NCI-H128 (cell line): ENCODE data around the gene RPL39.
"Not testable (repeated sequence)": the region's sequence is repeated elsewhere in the genome, so short reads cannot be mapped to it uniquely, and the experiment has no call there.

Source experiments
- DNase-seq: peaks from one replicate; lab custom pipeline; 2025; ENCODE audit not compliant: unreplicated experiment; lab: John Stamatoyannopoulos, UW

The RPL39 gene

GRCh38 chrX:119791437-119792231 is at the start of gene RPL39:
Gene RPL39 (minus strand): TSS chrX:119791630. CDS start chrX:119791576, 54 bp downstream.
- DNase-seq: peak; percentile 78

DNA sequence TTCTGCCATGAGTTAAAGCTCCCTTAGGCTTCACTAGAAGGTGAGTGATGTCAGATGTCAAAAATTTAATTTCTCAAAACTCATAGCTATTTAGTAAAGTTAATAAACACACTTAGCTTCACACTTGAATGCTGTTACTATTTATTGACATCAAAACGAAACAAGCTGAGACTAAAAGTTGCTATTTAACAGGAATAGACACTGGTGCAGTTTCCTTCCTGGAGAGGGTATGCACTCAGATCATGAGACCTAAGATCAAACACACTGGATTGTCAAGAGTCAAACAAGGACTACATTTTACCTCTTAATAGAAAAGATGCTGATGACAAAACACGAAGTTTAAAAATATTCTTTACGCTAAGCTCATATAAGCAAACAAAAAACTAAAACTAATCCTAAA is 42.5 kb upstream of the RPL39 start:
- DNase-seq: no peak

DNA sequence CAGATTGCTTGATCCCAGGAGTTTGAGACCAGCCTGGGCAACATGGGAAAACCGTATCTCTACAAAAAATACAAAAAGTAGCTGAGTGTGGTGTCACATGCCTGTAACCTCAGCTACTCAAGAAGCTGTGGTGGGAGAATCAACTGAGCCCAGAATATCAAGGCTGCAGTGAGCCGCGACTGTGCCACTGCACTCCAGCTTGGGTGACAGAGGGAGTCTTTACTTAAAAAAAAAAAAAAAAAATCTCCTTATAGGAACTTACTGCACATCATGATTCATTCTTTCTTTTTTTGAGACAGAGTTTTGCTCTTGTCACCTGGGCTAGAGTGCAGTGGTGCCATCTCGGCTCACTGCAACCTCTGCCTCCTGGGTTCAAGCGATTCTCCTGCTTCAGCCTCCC is 37.0 kb upstream of the RPL39 start:
- DNase-seq: no peak

- DNase-seq: no peak
Measured at GRCh38 chrX:119826399-119826959, 35.0 kb upstream of the RPL39 start.

DNA sequence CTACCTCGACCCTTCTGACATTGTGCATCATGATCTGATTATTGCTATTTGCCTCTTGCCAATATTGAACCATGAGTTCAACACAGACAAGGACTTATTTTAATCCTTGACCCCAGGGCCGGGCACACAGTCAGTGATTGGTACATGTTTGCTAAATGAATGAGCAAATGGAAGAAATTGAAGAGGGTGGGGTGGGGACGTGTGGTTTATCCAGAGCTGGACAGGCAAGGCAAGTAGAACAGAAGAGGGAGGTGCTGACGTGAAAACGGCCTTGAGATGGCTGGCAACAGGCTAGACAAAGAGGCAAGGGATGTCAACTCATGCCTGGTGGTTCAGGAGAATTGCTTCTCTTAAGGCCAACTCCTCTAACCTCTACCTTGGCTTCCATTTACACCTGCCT is 32.8 kb upstream of the RPL39 start:
- DNase-seq: not testable (repeated sequence)

GRCh38 chrX:119821703-119822102 is 30.3 kb upstream of the RPL39 start:
- not testable (repeated sequence) for DNase-seq

- no peak for DNase-seq
Measured at GRCh38 chrX:119817130-119817690, 25.8 kb upstream of the RPL39 start.

- no peak for DNase-seq
Measured at GRCh38 chrX:119816300-119816699, 24.9 kb upstream of the RPL39 start.

- DNase-seq: no peak
Measured at GRCh38 chrX:119809185-119809666, 17.8 kb upstream of the RPL39 start.

- DNase-seq: not testable (repeated sequence)
Measured at GRCh38 chrX:119808461-119808860, 17.0 kb upstream of the RPL39 start.

DNA sequence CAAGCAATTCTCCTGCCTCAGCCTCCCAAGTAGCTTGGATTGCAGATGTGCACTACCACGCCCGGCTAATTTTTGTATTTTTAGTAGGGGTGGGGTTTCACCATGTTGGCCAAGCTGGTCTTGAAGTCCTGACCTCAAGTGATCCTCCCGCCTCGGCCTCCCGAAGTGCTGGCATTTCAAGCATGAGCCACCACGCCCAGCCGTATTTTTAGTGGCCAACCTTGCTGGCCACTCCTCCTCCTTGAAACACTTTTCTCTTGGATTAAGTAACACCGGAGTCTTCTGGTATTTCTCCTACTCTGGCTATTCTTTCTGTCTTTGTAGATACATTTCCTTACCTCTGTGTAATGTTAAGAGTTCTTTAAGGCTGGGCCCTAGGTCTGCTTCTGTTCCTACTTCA is 11.1 kb upstream of the RPL39 start:
- no peak for DNase-seq

- no peak for DNase-seq
Measured at GRCh38 chrX:119801253-119802221, 10.1 kb upstream of the RPL39 start.

DNA sequence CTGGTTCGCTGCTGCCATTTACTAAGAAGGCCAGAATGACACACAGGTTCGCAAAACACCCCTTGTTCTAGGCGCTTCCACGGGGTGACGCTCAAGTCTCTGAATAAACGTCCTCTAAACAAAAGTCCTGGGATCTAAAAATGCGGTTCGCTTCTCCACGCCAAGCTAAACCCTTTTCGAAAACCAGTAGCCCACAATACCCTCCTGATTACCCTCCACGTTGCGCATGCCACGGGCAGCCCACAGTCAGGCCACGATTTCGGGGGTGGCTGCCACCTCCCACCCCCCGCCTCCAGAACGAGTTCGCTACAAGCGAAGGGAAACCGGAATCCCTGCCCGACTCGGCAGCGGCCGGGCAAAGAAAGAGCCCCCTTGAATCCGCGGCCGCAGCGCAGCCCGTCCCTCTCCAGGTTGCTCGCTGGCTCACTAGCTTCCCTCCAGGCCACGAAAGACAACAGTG is 423 bp downstream of the RPL39 start:
- no peak for DNase-seq

GRCh38 chrX:119784747-119785446 is 6.5 kb downstream of the RPL39 start:
- DNase-seq: no peak

DNA sequence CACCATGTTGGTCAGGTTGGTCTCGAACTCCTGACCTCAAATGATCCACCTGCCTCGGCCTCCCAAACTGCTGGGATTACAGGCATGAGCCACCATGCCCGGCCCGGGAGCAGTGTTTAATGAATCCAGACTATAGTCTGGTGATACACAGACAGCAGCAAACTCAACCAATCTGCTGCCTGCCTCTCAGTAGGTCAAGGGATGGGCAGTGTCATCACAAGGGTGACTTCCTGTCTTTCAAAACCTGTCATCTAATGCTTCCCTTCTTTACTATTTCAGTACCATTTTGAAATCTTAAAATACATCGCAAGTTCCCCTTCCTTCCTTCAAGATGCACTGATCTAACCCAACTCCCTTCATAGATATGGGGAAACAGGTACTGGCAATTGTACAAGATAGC is 8.4 kb downstream of the RPL39 start:
- no peak for DNase-seq

DNA sequence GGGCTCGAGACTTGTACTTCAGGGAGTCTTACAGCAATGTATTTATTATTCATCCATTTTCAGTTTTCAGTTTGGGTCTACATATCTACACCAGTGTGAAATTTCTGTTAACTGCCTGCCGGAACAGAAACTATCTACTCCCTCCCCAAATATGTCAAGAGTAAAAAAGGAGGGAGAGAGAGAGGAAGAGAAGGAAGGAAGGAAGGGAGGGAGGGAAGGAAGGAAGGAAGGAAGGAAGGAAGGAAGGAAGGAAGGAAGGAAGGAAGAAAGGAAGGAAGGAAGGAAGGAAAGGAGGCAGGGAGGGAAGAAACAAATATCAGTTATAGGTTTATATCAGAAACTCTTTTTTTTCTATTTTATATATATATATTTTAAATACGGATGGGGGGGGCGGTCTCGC is 12.6 kb downstream of the RPL39 start:
- DNase-seq: no peak

GRCh38 chrX:119775517-119776238 is 15.8 kb downstream of the RPL39 start:
- no peak for DNase-seq

DNA sequence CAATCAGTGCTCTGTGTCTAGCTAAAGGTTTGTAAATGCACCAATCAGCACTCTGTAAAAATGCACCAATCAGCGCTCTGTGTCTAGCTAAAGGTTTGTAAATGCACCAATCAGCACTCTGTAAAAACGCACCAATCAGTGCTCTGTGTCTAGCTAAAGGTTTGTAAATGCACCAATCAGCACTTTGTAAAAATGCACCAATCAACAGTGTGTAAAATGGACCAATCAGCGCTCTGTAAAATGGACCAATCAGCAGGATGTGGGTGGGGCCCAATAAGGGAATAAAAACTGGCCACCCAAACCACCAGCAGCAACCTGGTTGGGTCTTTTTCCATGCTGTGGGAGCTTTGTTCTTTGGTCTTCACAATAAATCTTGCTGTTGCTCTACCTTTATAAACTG is 22.0 kb downstream of the RPL39 start:
- DNase-seq: not testable (repeated sequence)

GRCh38 chrX:119768436-119768835 is 23.0 kb downstream of the RPL39 start:
- not testable (repeated sequence) for DNase-seq
